ENCODE measurements around the gene PACSIN2.

Gene PACSIN2

GRCh38 chr22:42950281-42950680, 64.7 kb downstream of the PACSIN2 start:
- DNase-seq (ENCODE audit: low read depth) = no peak
- H3K4me3 ChIP-seq (ENCODE audit: control insufficient read depth, low read depth, low read length) = no peak overlapping the region
- TF ChIP-seq CTCF (IDR thresholded peaks at IDR 0.05; ENCODE audit: control insufficient read depth, insufficient read depth, low read depth, low read length, missing control alignments) = no peak

DNA sequence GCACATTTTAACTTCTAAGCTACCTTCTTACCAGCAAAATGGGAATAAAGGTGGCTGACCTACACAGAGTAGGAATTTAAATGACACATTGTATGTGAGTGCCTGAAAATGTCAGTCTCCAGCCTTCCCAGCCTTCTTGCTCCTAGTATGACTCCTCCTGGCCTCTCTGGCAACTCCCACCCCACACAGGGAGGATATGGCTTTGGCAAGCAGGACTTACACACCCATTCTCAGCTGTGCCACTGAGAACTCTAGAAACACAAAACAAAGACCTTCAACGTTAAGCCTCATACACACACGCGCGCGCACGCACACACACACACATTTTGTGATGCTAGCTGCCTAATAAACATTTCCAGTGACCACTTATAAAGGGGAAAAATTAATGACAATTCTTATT, 65.8 kb downstream of the PACSIN2 start:
- DNase-seq (ENCODE audit: low read depth) = no peak
- no peak for TF ChIP-seq CTCF (IDR thresholded peaks at IDR 0.05; ENCODE audit: control insufficient read depth, insufficient read depth, low read depth, low read length, missing control alignments)
- no peak overlapping the region for H3K4me3 ChIP-seq (ENCODE audit: control insufficient read depth, low read depth, low read length)

GRCh38 chr22:42948294-42948693, 66.7 kb downstream of the PACSIN2 start:
- H3K4me3 ChIP-seq (ENCODE audit: control insufficient read depth, low read depth, low read length) = no peak overlapping the region
- DNase-seq (ENCODE audit: low read depth) = no peak
- TF ChIP-seq CTCF (IDR thresholded peaks at IDR 0.05; ENCODE audit: control insufficient read depth, insufficient read depth, low read depth, low read length, missing control alignments) = no peak

- no peak for TF ChIP-seq CTCF (IDR thresholded peaks at IDR 0.05; ENCODE audit: control insufficient read depth, insufficient read depth, low read depth, low read length, missing control alignments)
- no peak for DNase-seq (ENCODE audit: low read depth)
- H3K4me3 ChIP-seq (ENCODE audit: control insufficient read depth, low read depth, low read length) = no peak overlapping the region
Observed at GRCh38 chr22:42947211-42947990, 67.5 kb downstream of the PACSIN2 start.

GRCh38 chr22:42946546-42947198, 68.3 kb downstream of the PACSIN2 start:
- H3K4me3 ChIP-seq (ENCODE audit: control insufficient read depth, low read depth, low read length) = no peak overlapping the region
- DNase-seq (ENCODE audit: low read depth) = no peak
- TF ChIP-seq CTCF (IDR thresholded peaks at IDR 0.05; ENCODE audit: control insufficient read depth, insufficient read depth, low read depth, low read length, missing control alignments) = no peak

GRCh38 chr22:42945736-42946135, 69.2 kb downstream of the PACSIN2 start:
- DNase-seq (ENCODE audit: low read depth) = no peak
- no peak for TF ChIP-seq CTCF (IDR thresholded peaks at IDR 0.05; ENCODE audit: control insufficient read depth, insufficient read depth, low read depth, low read length, missing control alignments)
- H3K4me3 ChIP-seq (ENCODE audit: control insufficient read depth, low read depth, low read length) = no peak overlapping the region
